DOHH2 (cell line): ENCODE results near the gene ADAM8.

Experiments
- H3F3A ChIP-seq: fragments of 200-600 bp; sonication (generic), shearing (Covaris generic); 2 replicates; pipeline ENCODE4 v1.6.0; 2016; ENCODE audit warnings: antibody characterized with exemption, mild to moderate bottlenecking; ENCODE audit not compliant: control insufficient read depth, insufficient read depth
- H3K27ac ChIP-seq: fragments of 200-600 bp; sonication (generic); 2 replicates; pipeline ENCODE4 v1.5.1; 2014; ENCODE audit warnings: low read depth, mild to moderate bottlenecking, low read length, moderate library complexity
- H3K27me3 ChIP-seq: fragments of 200-600 bp; sonication (generic); 2 replicates; pipeline ENCODE4 v1.6.1; 2014; ENCODE audit warnings: mild to moderate bottlenecking, low read length, mixed read lengths; ENCODE audit not compliant: control insufficient read depth
- H3K36me3 ChIP-seq: fragments of 200-600 bp; sonication (generic); 2 replicates; pipeline ENCODE4 v1.6.1; 2014; ENCODE audit warnings: mild to moderate bottlenecking, low read length, moderate library complexity, mixed read lengths; ENCODE audit not compliant: control insufficient read depth
- H3K4me1 ChIP-seq: fragments of 200-600 bp; sonication (generic); 2 replicates; pipeline ENCODE4 v1.6.1; 2014; ENCODE audit warnings: mild to moderate bottlenecking, low read length, mixed read lengths; ENCODE audit not compliant: control insufficient read depth
- H3K4me2 ChIP-seq: fragments of 200-600 bp; sonication (generic); 2 replicates; pipeline ENCODE4 v1.6.0; 2014; ENCODE audit warnings: mild to moderate bottlenecking, low read length, moderate library complexity
- H3K4me3 ChIP-seq: fragments of 200-600 bp; sonication (generic); 2 replicates; pipeline ENCODE4 v1.5.1; 2014; ENCODE audit warnings: mild to moderate bottlenecking, low read length, mixed read lengths
- H3K79me2 ChIP-seq: fragments of 200-600 bp; sonication (generic); 2 replicates; pipeline ENCODE4 v1.6.1; 2014; ENCODE audit warnings: mild to moderate bottlenecking, low read length, mixed read lengths; ENCODE audit not compliant: control insufficient read depth
- H3K9me2 ChIP-seq: fragments of 200-600 bp; sonication (generic); replicated peaks from 2 replicates; pipeline ENCODE4 v1.6.1; 2014; ENCODE audit warnings: mild to moderate bottlenecking, low read length, mixed read lengths; ENCODE audit not compliant: control insufficient read depth
- H3K9me3 ChIP-seq: fragments of 200-600 bp; sonication (generic); 2 replicates; pipeline ENCODE4 v1.6.1; 2014; ENCODE audit warnings: antibody characterized with exemption, low read length, mixed read lengths; ENCODE audit not compliant: control insufficient read depth, insufficient read depth
- H4K20me1 ChIP-seq: fragments of 200-600 bp; sonication (generic); 2 replicates; pipeline ENCODE4 v1.6.0; 2014; ENCODE audit warnings: low read depth, mild to moderate bottlenecking, antibody characterized with exemption, low read length, moderate library complexity; ENCODE audit not compliant: control insufficient read depth, insufficient read depth
- EZH2phosphoT487 ChIP-seq: fragments of 200-600 bp; sonication (generic); IDR thresholded peaks from 2 replicates; pipeline ENCODE4 v1.6.1; 2017; ENCODE audit warnings: borderline replicate concordance, mild to moderate bottlenecking, antibody characterized with exemption, low read length, moderate library complexity, mixed read lengths
- TF ChIP-seq, protein P1 (sequence below): fragments of 200-600 bp; sonication (generic); IDR thresholded peaks from one replicate; pipeline ENCODE4 v1.5.1; 2014; ENCODE audit warnings: antibody characterized with exemption, mild to moderate bottlenecking, low read depth, low read length; ENCODE audit not compliant: poor library complexity, severe bottlenecking

ADAM8 gene

DNA sequence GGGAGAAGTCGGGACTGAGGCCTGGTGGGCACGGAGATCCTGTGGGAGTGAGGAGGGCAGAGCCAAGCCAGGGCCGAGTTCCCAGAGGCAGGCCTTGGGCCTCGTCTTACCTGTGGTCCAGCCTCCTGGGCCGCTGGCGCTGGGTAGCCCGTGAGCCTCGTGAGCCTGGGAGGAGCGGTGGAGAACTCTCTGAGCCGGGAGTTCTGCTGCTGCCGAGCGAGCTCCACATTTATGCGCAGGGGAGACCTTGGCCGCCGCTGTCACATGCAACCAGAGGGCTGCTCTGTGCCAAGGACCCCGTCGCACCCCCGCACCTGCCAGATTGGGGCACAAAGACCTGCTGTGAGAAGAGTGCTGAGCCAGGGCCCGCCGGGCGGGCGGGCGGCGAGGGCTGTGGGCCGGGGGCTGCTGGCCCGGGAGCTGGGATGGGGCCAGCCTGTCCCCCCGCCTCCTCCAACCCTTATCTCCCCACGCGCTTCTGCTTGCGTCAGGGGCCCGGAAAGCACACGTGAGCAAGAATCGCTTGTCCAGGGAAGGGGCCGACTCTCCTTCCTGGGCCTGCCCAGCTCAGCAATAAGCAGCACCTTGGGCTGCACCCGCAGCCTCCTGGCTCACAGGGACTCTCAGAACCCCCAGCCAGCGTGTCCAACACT lies 28.9 kb downstream of the ADAM8 start:
- Histone ChIP-seq H3K9me2 (no peaks in the 10 kb centered on the region), H4K20me1 (no peaks in the 10 kb centered on the region), H3K4me1 (no peaks in the 10 kb centered on the region), H3K79me2 (no peaks in the 10 kb centered on the region), H3K27me3 (no peaks in the 10 kb centered on the region), H3K4me2 (no peak overlapping the region), H3F3A (no peaks in the 10 kb centered on the region), H3K9me3 (no peaks in the 10 kb centered on the region), H3K27ac (no peak overlapping the region), H3K4me3 (no peak overlapping the region), H3K36me3 (no peaks in the 10 kb centered on the region)
- TF ChIP-seq, protein P1, sequence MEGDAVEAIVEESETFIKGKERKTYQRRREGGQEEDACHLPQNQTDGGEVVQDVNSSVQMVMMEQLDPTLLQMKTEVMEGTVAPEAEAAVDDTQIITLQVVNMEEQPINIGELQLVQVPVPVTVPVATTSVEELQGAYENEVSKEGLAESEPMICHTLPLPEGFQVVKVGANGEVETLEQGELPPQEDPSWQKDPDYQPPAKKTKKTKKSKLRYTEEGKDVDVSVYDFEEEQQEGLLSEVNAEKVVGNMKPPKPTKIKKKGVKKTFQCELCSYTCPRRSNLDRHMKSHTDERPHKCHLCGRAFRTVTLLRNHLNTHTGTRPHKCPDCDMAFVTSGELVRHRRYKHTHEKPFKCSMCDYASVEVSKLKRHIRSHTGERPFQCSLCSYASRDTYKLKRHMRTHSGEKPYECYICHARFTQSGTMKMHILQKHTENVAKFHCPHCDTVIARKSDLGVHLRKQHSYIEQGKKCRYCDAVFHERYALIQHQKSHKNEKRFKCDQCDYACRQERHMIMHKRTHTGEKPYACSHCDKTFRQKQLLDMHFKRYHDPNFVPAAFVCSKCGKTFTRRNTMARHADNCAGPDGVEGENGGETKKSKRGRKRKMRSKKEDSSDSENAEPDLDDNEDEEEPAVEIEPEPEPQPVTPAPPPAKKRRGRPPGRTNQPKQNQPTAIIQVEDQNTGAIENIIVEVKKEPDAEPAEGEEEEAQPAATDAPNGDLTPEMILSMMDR: no peak
- no peak for TF ChIP-seq EZH2phosphoT487

DNA sequence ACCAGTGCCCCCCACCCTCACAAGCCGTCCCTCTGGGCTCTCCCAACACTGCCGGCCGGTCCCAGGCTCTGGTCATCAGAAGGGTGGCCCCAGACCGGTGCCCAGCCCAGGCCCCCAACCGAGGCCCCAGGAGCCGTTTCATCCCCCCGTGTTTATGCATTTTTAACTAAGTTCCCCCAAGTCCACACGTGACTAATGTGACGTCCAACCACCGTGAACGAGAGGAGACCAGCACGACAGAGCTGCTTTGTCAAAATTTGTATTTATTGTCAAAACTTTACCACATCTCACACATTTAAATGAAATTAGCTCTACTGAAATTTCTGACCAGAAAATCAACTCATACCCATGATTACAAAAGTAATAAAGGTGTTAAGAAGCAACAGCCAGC lies 30.4 kb downstream of the ADAM8 start:
- Histone ChIP-seq H3K27me3 (peaks cover 6% of the 10 kb centered on the region), H3K4me1 (no peaks in the 10 kb centered on the region), H3K9me3 (no peaks in the 10 kb centered on the region), H3F3A (no peaks in the 10 kb centered on the region), H3K36me3 (no peaks in the 10 kb centered on the region), H3K9me2 (no peaks in the 10 kb centered on the region), H3K79me2 (no peaks in the 10 kb centered on the region), H3K27ac (no peak overlapping the region), H3K4me2 (no peak overlapping the region), H4K20me1 (no peaks in the 10 kb centered on the region), H3K4me3 (no peak overlapping the region)
- TF ChIP-seq, protein P1: no peak
- TF ChIP-seq EZH2phosphoT487: no peak

DNA sequence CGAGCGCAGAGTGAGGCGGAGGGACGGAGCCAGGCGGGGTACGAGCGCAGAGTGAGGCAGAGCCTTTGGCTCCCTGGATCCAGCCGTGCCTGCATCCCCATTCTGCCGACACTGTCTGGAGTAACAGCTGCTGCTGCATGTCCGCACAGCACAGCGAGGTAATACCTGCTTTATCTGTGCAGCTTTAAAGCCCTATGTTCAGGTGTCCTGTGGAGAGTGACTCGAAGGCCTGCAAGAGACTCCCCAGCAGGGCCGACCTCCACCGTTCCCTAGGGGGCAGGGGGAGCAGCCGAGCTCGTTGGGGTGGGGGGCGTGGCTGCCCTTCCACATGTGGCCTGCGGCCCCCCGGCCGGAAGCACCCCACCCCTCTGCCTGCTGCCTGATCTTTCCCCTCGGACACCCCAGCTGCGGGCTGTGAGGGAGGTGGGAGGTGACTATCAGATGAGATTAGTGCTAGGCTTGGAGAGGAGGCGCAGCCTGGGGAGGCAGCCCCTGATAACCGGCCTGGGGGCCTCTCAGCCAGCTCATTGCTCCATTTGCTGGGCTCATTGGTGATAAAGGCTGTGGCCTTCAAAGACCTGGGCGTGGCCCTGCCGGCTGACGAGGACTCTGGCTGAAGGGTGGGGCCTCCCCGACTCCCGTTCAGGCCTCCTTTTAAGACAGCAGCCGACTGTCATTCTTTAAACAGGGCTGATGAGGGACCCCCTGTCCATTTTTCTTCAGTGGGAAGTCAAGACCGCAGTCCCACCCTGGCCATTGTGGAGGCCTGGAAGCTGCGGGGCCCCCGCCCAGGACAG lies 31.0 kb downstream of the ADAM8 start:
- H3K9me2 ChIP-seq: no peaks in the 10 kb centered on the region
- H3K36me3 ChIP-seq: no peaks in the 10 kb centered on the region
- TF ChIP-seq EZH2phosphoT487: no peak
- TF ChIP-seq, protein P1: no peak
- H4K20me1 ChIP-seq: no peaks in the 10 kb centered on the region
- H3K4me3 ChIP-seq: no peak overlapping the region
- H3K4me1 ChIP-seq: no peaks in the 10 kb centered on the region
- H3F3A ChIP-seq: no peaks in the 10 kb centered on the region
- H3K9me3 ChIP-seq: no peaks in the 10 kb centered on the region
- no peak overlapping the region for H3K4me2 ChIP-seq
- H3K27me3 ChIP-seq: peaks cover 10% of the 10 kb centered on the region
- no peak overlapping the region for H3K27ac ChIP-seq
- no peaks in the 10 kb centered on the region for H3K79me2 ChIP-seq
